ENCODE measurements around the gene ELAVL4. TPM values are rescaled to one million over a fixed set of nuclear protein-coding genes. Genes with fewer than 3 reads are reported as not detected.

The ELAVL4 gene
- total RNA-seq, 4 donors from 2014 or later, result not detected

GRCh38 chr1:50080904-50081586 lies 27.7 kb upstream of the ELAVL4 start:
- Histone ChIP-seq H3K27me3 (no peaks in the 10 kb centered on the region), H3K9me3 (no peaks in the 10 kb centered on the region), H3K4me1 (no peaks in the 10 kb centered on the region), H3K36me3 (no peaks in the 10 kb centered on the region), H3K27ac (no peak overlapping the region), H3K4me3 (no peak overlapping the region)
- intact Hi-C loops (cut with DNase I), result no loop called here
- no peak for DNase-seq
- WGBS, 2 donors, result 57 to 73% methylated on average over 3 of the region's 3 CpGs
- TF ChIP-seq CTCF (IDR thresholded peaks at IDR 0.05) (peak in 1 of 6 experiments; percentile 22), POLR2A (IDR thresholded peaks at IDR 0.05) (no peak)

DNA sequence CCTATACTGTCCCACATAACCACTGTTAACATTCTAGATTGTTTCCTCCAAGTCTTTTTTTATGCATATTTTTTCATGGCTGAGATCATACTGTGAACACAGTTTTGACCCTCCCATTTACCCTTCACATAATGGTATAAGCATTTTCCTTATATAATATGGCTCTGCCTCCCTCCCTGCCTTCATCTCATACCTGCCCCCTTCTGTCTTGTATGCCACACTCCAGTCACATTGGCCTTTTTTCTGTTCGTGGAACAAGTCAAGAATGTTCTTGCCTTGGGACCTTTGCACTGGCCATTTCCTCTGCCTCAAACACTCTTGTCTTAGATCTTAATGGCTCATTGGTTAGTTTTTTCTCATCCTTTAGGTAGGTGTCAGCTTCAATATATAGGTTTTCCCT lies 24.3 kb upstream of the ELAVL4 start:
- DNase-seq, result no peak
- H3K27ac ChIP-seq, result no peak overlapping the region
- no peak overlapping the region for H3K4me3 ChIP-seq
- intact Hi-C loops (cut with DNase I), result no loop called here
- 50% methylated on average over 1 of the region's 1 CpG for WGBS, 2 donors
- no peaks in the 10 kb centered on the region for H3K4me1 ChIP-seq
- H3K27me3 ChIP-seq, result no peaks in the 10 kb centered on the region
- H3K36me3 ChIP-seq, result no peaks in the 10 kb centered on the region
- TF ChIP-seq POLR2A (IDR thresholded peaks at IDR 0.05) (no peak), CTCF (IDR thresholded peaks at IDR 0.05) (no peak)
- no peaks in the 10 kb centered on the region for H3K9me3 ChIP-seq

- 81 to 90% methylated on average over 9 of the region's 9 CpGs for WGBS, 2 donors
- intact Hi-C loops (cut with DNase I), result no loop called here
These were observed 17.7 kb upstream of the ELAVL4 start for GRCh38 chr1:50091068-50091467.

DNA sequence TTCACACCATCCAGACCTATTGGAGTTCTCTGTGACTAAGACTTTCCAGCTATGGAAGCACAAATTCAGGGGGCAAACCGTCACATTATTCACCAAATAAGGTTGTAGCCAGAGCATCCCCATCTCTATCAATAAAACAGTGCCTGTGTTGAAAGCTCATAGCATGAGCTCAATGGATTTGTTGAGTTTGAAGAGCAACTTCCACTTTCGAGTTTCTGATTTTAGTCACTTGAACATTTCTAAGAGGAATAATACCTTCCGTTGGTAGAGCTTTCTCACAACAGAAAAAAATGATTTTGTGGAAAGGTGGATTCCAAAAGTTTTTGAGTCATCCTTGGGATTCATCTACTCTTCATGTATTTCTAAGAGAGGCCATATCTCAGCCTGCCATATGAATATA lies 13.0 kb upstream of the ELAVL4 start:
- H3K27me3 ChIP-seq, result no peaks in the 10 kb centered on the region
- H3K4me3 ChIP-seq, result no peak overlapping the region
- TF ChIP-seq POLR2A (IDR thresholded peaks at IDR 0.05), result no peak
- TF ChIP-seq CTCF (IDR thresholded peaks at IDR 0.05), result no peak
- no peaks in the 10 kb centered on the region for H3K36me3 ChIP-seq
- no peak overlapping the region for H3K27ac ChIP-seq
- DNase-seq, result no peak
- 62 to 77% methylated on average over 3 of the region's 3 CpGs for WGBS, 2 donors
- no peaks in the 10 kb centered on the region for H3K4me1 ChIP-seq
- intact Hi-C loops (cut with DNase I), result no loop called here
- H3K9me3 ChIP-seq, result no peaks in the 10 kb centered on the region

More at GRCh38 chr1:50091068-50091467, 17.7 kb upstream of the ELAVL4 start:
- Histone ChIP-seq H3K4me1 (no peaks in the 10 kb centered on the region), H3K4me3 (no peak overlapping the region), H3K9me3 (no peaks in the 10 kb centered on the region), H3K27me3 (no peaks in the 10 kb centered on the region), H3K27ac (no peak overlapping the region), H3K36me3 (no peaks in the 10 kb centered on the region)
- TF ChIP-seq CTCF (IDR thresholded peaks at IDR 0.05) (no peak), POLR2A (IDR thresholded peaks at IDR 0.05) (no peak)
- no peak for DNase-seq

DNA sequence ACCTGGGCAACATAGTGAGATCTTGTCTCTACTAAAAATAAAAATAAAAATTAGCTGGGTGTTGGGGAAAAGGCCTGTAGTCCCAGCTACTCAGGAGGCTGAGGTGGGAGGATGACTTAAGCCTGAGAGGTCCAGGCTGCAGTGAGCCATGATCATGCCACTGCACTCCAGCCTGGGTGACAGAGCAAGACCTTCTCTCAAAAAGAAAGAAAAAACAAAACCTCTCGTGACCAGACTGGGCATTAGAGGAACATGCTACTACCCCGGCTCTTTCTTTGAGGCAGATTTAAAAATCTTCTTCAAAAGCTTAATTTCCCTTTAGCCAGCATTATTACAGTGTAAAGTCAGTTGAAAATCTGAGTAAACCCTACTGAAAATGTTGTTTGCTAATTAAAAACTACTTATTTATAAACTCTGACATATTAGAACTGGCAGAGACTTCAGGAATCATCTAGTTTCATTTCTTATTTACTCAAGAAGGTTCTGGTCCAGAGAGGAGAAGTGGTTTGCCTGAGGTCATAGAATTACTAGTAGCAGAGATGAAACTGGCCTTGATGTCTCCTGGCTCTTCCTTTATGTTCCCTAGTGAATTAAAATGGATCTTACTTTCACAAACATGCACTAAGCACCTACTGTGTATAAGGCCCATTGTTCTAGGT lies 11.6 kb upstream of the ELAVL4 start:
- H3K4me1 ChIP-seq, result no peaks in the 10 kb centered on the region
- no peak for DNase-seq
- no peaks in the 10 kb centered on the region for H3K9me3 ChIP-seq
- no peaks in the 10 kb centered on the region for H3K36me3 ChIP-seq
- no peaks in the 10 kb centered on the region for H3K27me3 ChIP-seq
- 63 to 74% methylated on average over 2 of the region's 2 CpGs for WGBS, 2 donors
- no peak overlapping the region for H3K4me3 ChIP-seq
- intact Hi-C loops (cut with DNase I), result no loop called here
- no peak overlapping the region for H3K27ac ChIP-seq
- TF ChIP-seq CTCF (IDR thresholded peaks at IDR 0.05) (no peak), POLR2A (IDR thresholded peaks at IDR 0.05) (no peak)
